ENCODE results near the gene ST6GALNAC4.

ST6GALNAC4 gene

GRCh38 chr9:127946728-127947127 lies 29.9 kb upstream of the ST6GALNAC4 start:
- no peak for FAIRE-seq
- no peak for DNase-seq (ENCODE audit: low spot score)

DNA sequence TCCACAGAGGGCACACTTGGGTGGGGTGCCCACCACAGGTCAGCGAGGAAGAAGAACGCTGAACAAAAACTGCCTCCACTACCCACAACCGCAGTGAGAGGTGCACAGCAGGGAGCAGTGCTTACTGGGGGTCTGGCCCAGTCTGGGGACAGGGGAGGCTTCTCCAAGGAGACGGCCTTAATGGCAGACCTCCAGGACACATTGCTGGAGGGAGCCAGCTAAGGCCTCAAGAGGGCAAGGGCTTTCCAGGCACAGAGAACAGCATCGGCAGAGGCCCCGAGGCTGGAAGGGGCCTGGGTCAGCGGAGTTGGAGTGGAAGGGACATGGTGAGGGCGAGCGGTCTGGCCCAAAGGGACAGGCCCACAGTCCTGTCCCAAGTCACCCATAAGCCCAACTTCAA lies 29.1 kb upstream of the ST6GALNAC4 start:
- FAIRE-seq = no peak
- DNase-seq (ENCODE audit: low spot score) = no peak

GRCh38 chr9:127945338-127945737 lies 28.5 kb upstream of the ST6GALNAC4 start:
- FAIRE-seq (no peak), DNase-seq (ENCODE audit: low spot score) (no peak)

- DNase-seq (ENCODE audit: low spot score) (no peak), FAIRE-seq (no peak)
Observed at GRCh38 chr9:127944586-127945218, 27.9 kb upstream of the ST6GALNAC4 start.

- FAIRE-seq (no peak), DNase-seq (ENCODE audit: low spot score) (peak; percentile 53)
Observed at GRCh38 chr9:127943731-127944144, 26.9 kb upstream of the ST6GALNAC4 start.

GRCh38 chr9:127943011-127943662 lies 26.3 kb upstream of the ST6GALNAC4 start:
- FAIRE-seq = no peak
- no peak for DNase-seq (ENCODE audit: low spot score)

GRCh38 chr9:127942216-127943010 lies 25.6 kb upstream of the ST6GALNAC4 start:
- DNase-seq (ENCODE audit: low spot score) = peak; percentile 40
- FAIRE-seq = no peak

GRCh38 chr9:127941961-127942215 lies 25.0 kb upstream of the ST6GALNAC4 start:
- FAIRE-seq = no peak
- no peak for DNase-seq (ENCODE audit: low spot score)

GRCh38 chr9:127941062-127941960 lies 24.5 kb upstream of the ST6GALNAC4 start:
- DNase-seq (ENCODE audit: low spot score) (no peak), FAIRE-seq (no peak)

- DNase-seq (ENCODE audit: low spot score) (no peak), FAIRE-seq (no peak)
Observed at GRCh38 chr9:127940593-127940992, 23.8 kb upstream of the ST6GALNAC4 start.

GRCh38 chr9:127938298-127938690 lies 21.5 kb upstream of the ST6GALNAC4 start:
- DNase-seq (ENCODE audit: low spot score) (no peak), FAIRE-seq (no peak)

DNA sequence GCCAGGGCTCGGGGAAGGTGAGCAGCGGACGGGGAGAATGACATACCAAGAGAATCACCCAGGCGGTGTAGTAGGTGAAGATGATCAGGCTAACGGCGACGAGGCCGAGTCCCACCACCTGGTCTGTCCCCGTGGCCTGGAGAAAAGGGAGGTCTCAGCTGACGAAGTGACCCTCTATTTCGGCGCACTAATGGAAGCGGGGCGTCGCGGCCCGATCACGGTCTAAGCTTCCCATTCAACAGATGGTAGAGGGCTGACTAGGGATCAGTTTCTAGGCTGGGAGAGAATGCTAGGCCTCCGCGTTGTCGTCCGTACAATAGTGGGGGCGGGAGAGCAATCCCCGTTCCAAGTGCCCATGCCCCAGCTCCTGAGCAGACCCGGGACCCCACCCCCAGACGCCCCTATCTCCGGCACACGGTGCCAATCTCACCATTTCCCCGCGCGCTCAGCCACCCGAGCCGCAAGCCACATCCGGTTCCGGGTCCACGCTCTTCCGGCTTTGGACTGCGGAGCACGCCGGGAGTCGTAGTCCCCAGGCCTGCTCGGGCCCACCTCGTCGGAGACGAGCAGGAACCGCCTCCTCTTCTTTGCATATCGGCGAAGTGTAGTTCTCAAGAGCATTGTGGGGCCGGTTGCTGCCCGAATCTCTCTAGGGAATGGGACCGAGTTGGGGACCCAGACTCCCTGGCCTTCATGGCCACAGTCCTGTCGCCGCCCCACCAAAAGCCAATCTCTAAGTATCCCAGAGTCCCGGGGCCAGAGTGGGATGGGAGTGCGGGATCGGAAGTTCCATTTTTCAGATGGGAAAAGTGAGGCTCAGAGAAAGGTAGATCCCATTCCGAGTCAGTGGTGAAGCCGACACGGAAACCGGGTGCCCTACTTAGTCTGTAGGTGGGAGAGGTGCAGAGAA lies 20.8 kb upstream of the ST6GALNAC4 start, which contains the start of gene DPM2:
DPM2 (minus strand) TSS at position 467 of the 910 bp plus-strand sequence; CDS start at position 433, 34 bp downstream.
- FAIRE-seq (no peak), DNase-seq (ENCODE audit: low spot score) (peak; percentile 75)

DNA sequence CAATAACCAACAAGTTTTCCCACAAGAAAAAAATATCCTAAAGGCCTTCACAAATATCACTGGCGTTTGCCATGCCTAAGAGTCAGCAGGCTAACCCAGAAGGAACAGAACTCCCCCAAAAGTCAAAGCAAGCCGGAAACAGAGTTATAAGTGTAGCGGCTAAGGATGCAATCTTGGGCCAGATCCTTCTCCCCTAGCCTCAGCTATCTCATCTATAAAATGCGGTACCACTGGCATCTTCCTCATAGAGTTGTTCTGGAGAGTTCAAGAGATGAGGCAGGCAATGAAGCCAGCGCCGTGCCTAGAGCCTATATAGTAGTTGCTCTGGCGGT lies 20.2 kb upstream of the ST6GALNAC4 start:
- FAIRE-seq (no peak), DNase-seq (ENCODE audit: low spot score) (no peak)

- no peak for DNase-seq (ENCODE audit: low spot score)
- FAIRE-seq = no peak
Observed at GRCh38 chr9:127936347-127936852, 19.6 kb upstream of the ST6GALNAC4 start.

- no peak for FAIRE-seq
- no peak for DNase-seq (ENCODE audit: low spot score)
Observed at GRCh38 chr9:127935765-127936221, 19.0 kb upstream of the ST6GALNAC4 start.

- no peak for DNase-seq (ENCODE audit: low spot score)
- no peak for FAIRE-seq
Observed at GRCh38 chr9:127934986-127935385, 18.1 kb upstream of the ST6GALNAC4 start.

- no peak for FAIRE-seq
- DNase-seq (ENCODE audit: low spot score) = no peak
Observed at GRCh38 chr9:127934248-127934647, 17.4 kb upstream of the ST6GALNAC4 start.

GRCh38 chr9:127931092-127931881 lies 14.4 kb upstream of the ST6GALNAC4 start:
- FAIRE-seq (no peak), DNase-seq (ENCODE audit: low spot score) (peak; percentile 39)

Measured in RCC 7860 (cell line).